Stomach (tissue), 4 donors: ENCODE data around the gene TMEM217.

Source experiments
- EP300 ChIP-seq: sonication (generic); formaldehyde crosslinking; IDR thresholded peaks from one replicate; pipeline ENCODE4 v1.6.1; 2017; ENCODE audit warnings: antibody characterized with exemption
- POLR2A ChIP-seq, 4 donors: fragments of 450-650 bp; IDR thresholded peaks; one replicate each; pipeline ENCODE4 v1.6.1; 2016; ENCODE audit warnings: antibody characterized with exemption in 4 of 4, control low read depth in 2 of 4, mild to moderate bottlenecking in 1 of 4, moderate library complexity in 1 of 4
- TF ChIP-seq, protein P1 (sequence below), 7 experiments: fragments of 450-650 bp in 4 of 7; fragments of 200-600 bp in 3 of 7; sonication (generic) in 3 of 7; IDR thresholded peaks; one replicate each; pipeline ENCODE4 v1.5.1; 2016 to 2019; ENCODE audit warnings: antibody characterized with exemption in 7 of 7, control low read depth in 2 of 7, mild to moderate bottlenecking in 1 of 7

DNA sequence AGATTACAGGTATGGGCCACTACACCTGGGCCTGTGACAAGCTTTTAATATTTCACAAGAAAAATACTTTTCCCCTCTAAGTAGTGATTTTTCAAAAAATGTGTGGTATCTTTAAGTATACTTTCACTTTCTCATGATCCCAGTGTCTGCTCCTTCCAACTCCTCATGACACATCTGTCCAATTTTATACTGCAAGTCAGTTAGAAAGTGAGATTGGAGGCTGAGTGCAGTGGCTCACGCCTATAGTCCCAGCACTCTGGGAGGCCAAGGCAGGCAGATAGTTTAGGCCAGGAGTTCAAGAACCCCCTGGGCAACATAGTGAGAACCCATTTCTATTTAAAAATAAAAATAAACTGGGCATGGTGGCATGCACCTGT lies 67.8 kb downstream of the TMEM217 start:
- TF ChIP-seq, protein P1, sequence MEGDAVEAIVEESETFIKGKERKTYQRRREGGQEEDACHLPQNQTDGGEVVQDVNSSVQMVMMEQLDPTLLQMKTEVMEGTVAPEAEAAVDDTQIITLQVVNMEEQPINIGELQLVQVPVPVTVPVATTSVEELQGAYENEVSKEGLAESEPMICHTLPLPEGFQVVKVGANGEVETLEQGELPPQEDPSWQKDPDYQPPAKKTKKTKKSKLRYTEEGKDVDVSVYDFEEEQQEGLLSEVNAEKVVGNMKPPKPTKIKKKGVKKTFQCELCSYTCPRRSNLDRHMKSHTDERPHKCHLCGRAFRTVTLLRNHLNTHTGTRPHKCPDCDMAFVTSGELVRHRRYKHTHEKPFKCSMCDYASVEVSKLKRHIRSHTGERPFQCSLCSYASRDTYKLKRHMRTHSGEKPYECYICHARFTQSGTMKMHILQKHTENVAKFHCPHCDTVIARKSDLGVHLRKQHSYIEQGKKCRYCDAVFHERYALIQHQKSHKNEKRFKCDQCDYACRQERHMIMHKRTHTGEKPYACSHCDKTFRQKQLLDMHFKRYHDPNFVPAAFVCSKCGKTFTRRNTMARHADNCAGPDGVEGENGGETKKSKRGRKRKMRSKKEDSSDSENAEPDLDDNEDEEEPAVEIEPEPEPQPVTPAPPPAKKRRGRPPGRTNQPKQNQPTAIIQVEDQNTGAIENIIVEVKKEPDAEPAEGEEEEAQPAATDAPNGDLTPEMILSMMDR (IDR thresholded peaks at IDR 0.05): no peak
- TF ChIP-seq POLR2A (IDR thresholded peaks at IDR 0.05) (no peak), EP300 (no peak)
